Epithelial cell of umbilical artery (primary cell): ENCODE data around the gene OR2Y1. TPM values are rescaled to one million over a fixed set of nuclear protein-coding genes. Genes with fewer than 3 reads are reported as not detected.

Experiments used
- total RNA-seq: library from RNA; depleted of rRNA; stranded (reverse); fragments of >200 nt; gene quantifications from 2 replicates; pipeline ENCODE4 v1.2.3, GENCODE V29; 2014

The OR2Y1 gene
- total RNA-seq = not detected in 2 replicates

GRCh38 chr5:180739958-180740357, at the start of gene OR2Y1:
Gene OR2Y1, minus strand, starts transcription at chr5:180740058. Its CDS starts 0 bp downstream, at chr5:180740058.

Other genes starting within 250 kb of the OR2Y1 start
- 16.2 and 16.4 TPM in 2 replicates for gene CNOT6, start 245.7 kb downstream of the OR2Y1 start, total RNA-seq
- gene SCGB3A1, start 148.6 kb downstream of the OR2Y1 start, total RNA-seq = not detected in 2 replicates
- 14.7 and 28.6 TPM in 2 replicates for gene FLT4, start 90.5 kb downstream of the OR2Y1 start, total RNA-seq
- gene MGAT1, start 62.7 kb upstream of the OR2Y1 start, total RNA-seq = 70.5 and 79.6 TPM in 2 replicates
- gene ZFP62, start 121.2 kb upstream of the OR2Y1 start, total RNA-seq = 14.0 and 21.3 TPM in 2 replicates
- gene BTNL8, start 159.1 kb upstream of the OR2Y1 start, total RNA-seq = not detected in 2 replicates
- not detected in 2 replicates for gene BTNL3, start 248.8 kb upstream of the OR2Y1 start, total RNA-seq